ENCODE results near the gene MAGEF1.
A peak's percentile ranks its signal among the peaks of the same experiment; 100 is the strongest.
"Not testable (repeated sequence)": the region's sequence is repeated elsewhere in the genome, so short reads cannot be mapped to it uniquely, and the experiment has no call there.

Gene MAGEF1

GRCh38 chr3:184741798-184742675 is 30.2 kb upstream of the MAGEF1 start:
- DNase-seq, result no peak

GRCh38 chr3:184741259-184741556 is 29.3 kb upstream of the MAGEF1 start:
- no peak for DNase-seq

- DNase-seq, result no peak
Measured at GRCh38 chr3:184740509-184741258, 28.8 kb upstream of the MAGEF1 start.

- no peak for DNase-seq
Measured at GRCh38 chr3:184739594-184740505, 28.0 kb upstream of the MAGEF1 start.

GRCh38 chr3:184738982-184739381 is 27.1 kb upstream of the MAGEF1 start:
- no peak for DNase-seq

- DNase-seq, result no peak
Measured at GRCh38 chr3:184738506-184738890, 26.6 kb upstream of the MAGEF1 start.

- no peak for DNase-seq
Measured at GRCh38 chr3:184737641-184738505, 26.0 kb upstream of the MAGEF1 start.

- DNase-seq, result no peak
Measured at GRCh38 chr3:184737063-184737462, 25.2 kb upstream of the MAGEF1 start.

GRCh38 chr3:184734903-184735701 is 23.2 kb upstream of the MAGEF1 start:
- no peak for DNase-seq

GRCh38 chr3:184733971-184734608 is 22.2 kb upstream of the MAGEF1 start:
- DNase-seq, result no peak

GRCh38 chr3:184733181-184733580 is 21.3 kb upstream of the MAGEF1 start:
- no peak for DNase-seq

GRCh38 chr3:184731786-184732537 is 20.1 kb upstream of the MAGEF1 start:
- DNase-seq, result no peak

GRCh38 chr3:184730924-184731323 is 19.1 kb upstream of the MAGEF1 start:
- no peak for DNase-seq

- DNase-seq, result not testable (repeated sequence)
Measured at GRCh38 chr3:184729154-184729553, 17.3 kb upstream of the MAGEF1 start.

GRCh38 chr3:184728010-184728527 is 16.2 kb upstream of the MAGEF1 start:
- DNase-seq, result no peak

- peak; percentile 41 for DNase-seq
Measured at GRCh38 chr3:184727357-184728009, 15.6 kb upstream of the MAGEF1 start.

- no peak for DNase-seq
Measured at GRCh38 chr3:184726497-184726896, 14.6 kb upstream of the MAGEF1 start.

- DNase-seq, result no peak
Measured at GRCh38 chr3:184725176-184725719, 13.4 kb upstream of the MAGEF1 start.

- DNase-seq, result no peak
Measured at GRCh38 chr3:184724699-184725098, 12.8 kb upstream of the MAGEF1 start.
